ENCODE measurements around the gene BOC. TPM values are rescaled to one million over a fixed set of nuclear protein-coding genes. Genes with fewer than 3 reads are reported as not detected.

BOC gene
- total RNA-seq, 1 donor, result 16.9 TPM

GRCh38 chr3:113186566-113186965, 24.8 kb upstream of the BOC start:
- no peak for DNase-seq (ENCODE audit: low read depth)
- TF ChIP-seq CTCF (IDR thresholded peaks at IDR 0.05; ENCODE audit: insufficient read depth, low read length), result no peak
- H3K4me3 ChIP-seq (ENCODE audit: low read depth, low read length), result no peak overlapping the region

GRCh38 chr3:113193288-113193687, 18.1 kb upstream of the BOC start:
- no peak for TF ChIP-seq CTCF (IDR thresholded peaks at IDR 0.05; ENCODE audit: insufficient read depth, low read length)
- no peak overlapping the region for H3K4me3 ChIP-seq (ENCODE audit: low read depth, low read length)
- no peak for DNase-seq (ENCODE audit: low read depth)

- no peak overlapping the region for H3K4me3 ChIP-seq (ENCODE audit: low read depth, low read length)
- DNase-seq (ENCODE audit: low read depth), result no peak
- no peak for TF ChIP-seq CTCF (IDR thresholded peaks at IDR 0.05; ENCODE audit: insufficient read depth, low read length)
These were observed 17.6 kb upstream of the BOC start for GRCh38 chr3:113193719-113194118.

DNA sequence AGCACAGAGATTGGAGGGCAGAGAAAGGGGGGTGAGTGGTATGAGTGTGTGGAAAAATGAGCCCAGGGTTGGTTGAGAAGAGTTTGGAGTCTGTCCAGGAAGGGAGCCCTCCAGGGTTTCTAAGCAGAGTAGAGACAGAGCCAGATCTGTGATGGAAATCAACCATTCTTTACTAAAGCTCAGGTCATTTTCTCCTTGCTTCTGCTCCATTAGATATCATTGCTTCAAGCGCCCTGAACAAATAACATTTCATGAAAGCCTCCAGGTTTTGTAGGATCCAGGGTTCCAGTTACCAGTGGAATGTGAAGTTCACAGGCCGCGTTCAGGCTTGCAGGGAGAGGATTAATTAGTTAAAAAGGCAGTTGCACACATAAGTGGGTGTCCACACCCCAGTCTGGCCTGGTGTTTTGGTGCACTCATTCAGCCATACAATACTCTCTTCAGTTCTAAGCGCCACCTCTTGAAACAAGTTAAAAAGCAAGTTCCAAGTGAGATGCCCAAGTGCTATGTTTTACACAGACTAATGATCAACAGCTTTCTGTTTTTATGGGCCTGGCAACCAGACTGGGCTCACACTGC, 16.4 kb upstream of the BOC start:
- no peak for TF ChIP-seq CTCF (IDR thresholded peaks at IDR 0.05; ENCODE audit: insufficient read depth, low read length)
- DNase-seq (ENCODE audit: low read depth), result no peak

DNA sequence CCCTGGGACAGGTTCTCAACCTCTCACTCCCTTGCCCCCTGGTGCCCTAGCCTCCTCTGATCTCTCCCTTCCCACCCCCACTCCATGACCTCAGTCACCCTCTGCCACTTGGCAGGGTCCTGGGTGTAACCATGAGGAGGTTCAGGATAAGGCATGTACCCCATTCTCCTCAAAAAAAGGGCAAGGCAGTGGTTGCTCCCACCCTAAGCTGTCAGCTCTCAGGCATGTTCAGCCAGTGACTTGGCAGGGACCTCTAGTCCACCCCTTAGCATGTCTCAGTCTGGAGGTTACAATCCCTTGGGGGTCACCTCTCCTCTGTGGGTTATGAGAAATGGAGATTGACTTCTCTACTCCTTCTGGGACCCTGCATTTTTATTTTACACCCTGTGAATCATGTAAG, 11.0 kb upstream of the BOC start:
- no peak for TF ChIP-seq CTCF (IDR thresholded peaks at IDR 0.05; ENCODE audit: insufficient read depth, low read length)
- H3K4me3 ChIP-seq (ENCODE audit: low read depth, low read length), result no peak overlapping the region
- DNase-seq (ENCODE audit: low read depth), result no peak

More for the DNA sequence above, 16.4 kb upstream of the BOC start:
- H3K4me3 ChIP-seq (ENCODE audit: low read depth, low read length), result no peak overlapping the region

DNA sequence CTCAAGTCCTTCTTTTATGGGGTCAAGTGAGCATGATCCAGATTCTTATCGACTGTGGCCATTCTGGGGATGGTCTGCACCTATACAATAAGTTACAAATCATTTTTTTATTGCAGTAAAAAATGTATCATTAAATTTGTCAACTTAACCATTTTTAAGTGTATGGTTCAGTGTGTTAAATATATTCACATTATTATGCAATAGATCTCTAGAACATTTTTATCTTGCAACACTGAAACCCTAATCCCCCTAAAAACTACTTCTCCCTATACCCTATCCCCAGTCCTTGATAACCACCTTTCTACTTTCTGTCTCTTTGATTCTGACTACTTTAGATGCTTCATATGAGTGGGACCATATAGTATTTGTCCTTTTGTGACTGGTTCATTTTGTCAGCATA, 10.4 kb upstream of the BOC start:
- TF ChIP-seq CTCF (IDR thresholded peaks at IDR 0.05; ENCODE audit: insufficient read depth, low read length), result no peak
- no peak for DNase-seq (ENCODE audit: low read depth)
- H3K4me3 ChIP-seq (ENCODE audit: low read depth, low read length), result no peak overlapping the region

GRCh38 chr3:113204371-113204770, 7.0 kb upstream of the BOC start:
- DNase-seq (ENCODE audit: low read depth), result no peak
- TF ChIP-seq CTCF (IDR thresholded peaks at IDR 0.05; ENCODE audit: insufficient read depth, low read length), result no peak
- no peak overlapping the region for H3K4me3 ChIP-seq (ENCODE audit: low read depth, low read length)

Data from fibroblast of the aortic adventitia (primary cell).